ENCODE measurements around the gene C2orf92.

C2orf92 gene

DNA sequence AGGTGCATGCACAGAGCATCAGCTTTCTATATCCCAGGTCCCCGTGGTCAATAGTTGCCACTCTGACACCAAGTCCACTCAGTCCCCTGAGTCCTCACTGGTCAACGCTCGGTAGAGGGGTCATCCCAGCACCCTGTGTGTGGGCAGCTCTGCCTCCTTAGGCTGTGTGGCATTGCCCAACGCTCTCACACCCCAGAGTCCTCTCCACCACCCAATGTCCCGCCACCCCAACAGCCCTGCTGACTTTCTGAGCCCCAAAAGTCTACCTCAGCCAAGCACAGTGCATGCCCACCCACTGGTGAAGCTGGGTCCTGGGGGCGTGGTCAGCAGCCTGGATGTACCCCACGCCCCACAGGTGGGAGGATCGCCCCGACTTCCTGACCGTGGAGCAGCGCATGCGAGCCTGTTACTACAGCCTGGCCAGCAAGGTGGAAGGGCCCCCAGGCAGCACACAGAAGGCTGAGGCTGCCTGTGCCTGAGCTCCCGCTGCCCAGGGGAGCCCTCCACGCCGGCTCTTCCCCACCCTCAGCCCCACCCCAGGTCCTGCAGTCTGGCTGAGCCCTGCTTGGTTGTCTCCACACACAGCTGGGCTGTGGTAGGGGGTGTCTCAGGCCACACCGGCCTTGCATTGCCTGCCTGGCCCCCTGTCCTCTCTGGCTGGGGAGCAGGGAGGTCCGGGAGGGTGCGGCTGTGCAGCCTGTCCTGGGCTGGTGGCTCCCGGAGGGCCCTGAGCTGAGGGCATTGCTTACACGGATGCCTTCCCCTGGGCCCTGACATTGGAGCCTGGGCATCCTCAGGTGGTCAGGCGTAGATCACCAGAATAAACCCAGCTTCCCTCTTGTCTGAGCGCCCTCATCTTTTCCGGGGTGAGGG, 69.7 kb downstream of the C2orf92 start:
- TF ChIP-seq, protein P1, sequence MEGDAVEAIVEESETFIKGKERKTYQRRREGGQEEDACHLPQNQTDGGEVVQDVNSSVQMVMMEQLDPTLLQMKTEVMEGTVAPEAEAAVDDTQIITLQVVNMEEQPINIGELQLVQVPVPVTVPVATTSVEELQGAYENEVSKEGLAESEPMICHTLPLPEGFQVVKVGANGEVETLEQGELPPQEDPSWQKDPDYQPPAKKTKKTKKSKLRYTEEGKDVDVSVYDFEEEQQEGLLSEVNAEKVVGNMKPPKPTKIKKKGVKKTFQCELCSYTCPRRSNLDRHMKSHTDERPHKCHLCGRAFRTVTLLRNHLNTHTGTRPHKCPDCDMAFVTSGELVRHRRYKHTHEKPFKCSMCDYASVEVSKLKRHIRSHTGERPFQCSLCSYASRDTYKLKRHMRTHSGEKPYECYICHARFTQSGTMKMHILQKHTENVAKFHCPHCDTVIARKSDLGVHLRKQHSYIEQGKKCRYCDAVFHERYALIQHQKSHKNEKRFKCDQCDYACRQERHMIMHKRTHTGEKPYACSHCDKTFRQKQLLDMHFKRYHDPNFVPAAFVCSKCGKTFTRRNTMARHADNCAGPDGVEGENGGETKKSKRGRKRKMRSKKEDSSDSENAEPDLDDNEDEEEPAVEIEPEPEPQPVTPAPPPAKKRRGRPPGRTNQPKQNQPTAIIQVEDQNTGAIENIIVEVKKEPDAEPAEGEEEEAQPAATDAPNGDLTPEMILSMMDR (IDR thresholded peaks at IDR 0.05; ENCODE audit: poor library complexity, severe bottlenecking): no peak

DNA sequence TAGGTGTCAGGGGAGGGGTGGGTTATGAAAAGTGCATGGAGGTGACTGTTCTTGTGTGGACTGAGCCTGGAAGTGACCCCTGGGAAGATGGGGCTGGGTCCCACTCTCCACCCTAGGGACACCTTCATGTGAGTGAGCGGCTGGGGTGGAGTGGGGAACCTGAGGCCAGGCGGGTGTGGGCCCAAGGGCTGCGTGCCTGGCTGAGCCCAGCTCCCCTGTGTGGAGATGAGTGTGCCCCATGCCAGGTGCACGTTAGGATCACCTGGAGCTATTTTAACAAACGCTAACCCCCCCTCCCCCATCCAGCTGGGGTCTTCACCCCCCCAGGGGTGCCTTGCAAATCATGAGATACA, 70.4 kb downstream of the C2orf92 start:
- DNase-seq (ENCODE audit: low spot score) (peak; percentile 42), ATAC-seq (ENCODE audit: low read depth) (no peak)
- Histone ChIP-seq H3K27ac (ENCODE audit: poor library complexity, severe bottlenecking) (no peak overlapping the region), H3K4me1 (ENCODE audit: insufficient read depth, poor library complexity, severe bottlenecking) (peaks cover 17% of the 10 kb centered on the region), H3K27me3 (ENCODE audit: insufficient read depth, poor library complexity, severe bottlenecking) (no peaks in the 10 kb centered on the region), H3K4me3 (ENCODE audit: severe bottlenecking) (no peak overlapping the region), H3K9me3 (ENCODE audit: severe bottlenecking) (no peaks in the 10 kb centered on the region), H3K36me3 (ENCODE audit: low read depth) (no peaks in the 10 kb centered on the region)
- TF ChIP-seq, protein P1 (IDR thresholded peaks at IDR 0.05; ENCODE audit: poor library complexity, severe bottlenecking): no peak

More for the DNA sequence above, 69.7 kb downstream of the C2orf92 start:
- ATAC-seq (ENCODE audit: low read depth) (no peak), DNase-seq (ENCODE audit: low spot score) (peak; percentile 50)
- H3K27ac ChIP-seq (ENCODE audit: poor library complexity, severe bottlenecking): no peak overlapping the region
- peaks cover 17% of the 10 kb centered on the region for H3K4me1 ChIP-seq (ENCODE audit: insufficient read depth, poor library complexity, severe bottlenecking)
- H3K36me3 ChIP-seq (ENCODE audit: low read depth): no peaks in the 10 kb centered on the region
- H3K4me3 ChIP-seq (ENCODE audit: severe bottlenecking): no peak overlapping the region
- no peaks in the 10 kb centered on the region for H3K9me3 ChIP-seq (ENCODE audit: severe bottlenecking)
- no peaks in the 10 kb centered on the region for H3K27me3 ChIP-seq (ENCODE audit: insufficient read depth, poor library complexity, severe bottlenecking)

DNA sequence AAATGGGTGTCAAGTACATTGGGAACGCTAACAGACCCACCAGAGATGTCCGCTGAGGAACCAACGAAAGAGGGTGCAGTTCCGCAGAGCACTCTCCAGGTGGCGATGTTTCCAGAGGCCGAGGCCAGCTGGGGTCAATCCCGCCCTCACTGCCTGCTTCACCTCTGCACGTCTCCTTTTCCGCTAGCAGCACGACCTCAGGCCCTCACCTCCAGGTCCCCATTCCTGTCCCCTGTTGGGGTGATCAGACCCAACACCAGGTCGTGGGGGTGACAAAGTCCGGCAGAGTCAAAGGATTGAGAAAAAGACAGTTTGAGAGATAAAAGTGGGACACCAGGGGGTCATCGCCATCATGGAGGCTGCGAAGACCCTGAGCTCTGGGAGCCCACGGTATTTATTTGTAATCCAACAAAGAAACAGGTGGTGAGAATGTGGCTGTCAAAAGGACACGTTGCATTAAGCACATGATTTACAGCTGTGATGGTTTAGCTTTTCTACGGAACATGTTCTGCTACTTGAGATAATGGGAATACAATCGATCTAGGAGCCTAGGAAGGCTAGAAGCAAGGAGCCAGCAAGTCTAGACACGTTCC, 71.2 kb downstream of the C2orf92 start:
- peak; percentile 22 for DNase-seq (ENCODE audit: low spot score)
- Histone ChIP-seq H3K4me1 (ENCODE audit: insufficient read depth, poor library complexity, severe bottlenecking) (peaks cover 17% of the 10 kb centered on the region), H3K36me3 (ENCODE audit: low read depth) (no peaks in the 10 kb centered on the region), H3K27ac (ENCODE audit: poor library complexity, severe bottlenecking) (no peak overlapping the region), H3K4me3 (ENCODE audit: severe bottlenecking) (no peak overlapping the region), H3K27me3 (ENCODE audit: insufficient read depth, poor library complexity, severe bottlenecking) (no peaks in the 10 kb centered on the region), H3K9me3 (ENCODE audit: severe bottlenecking) (no peaks in the 10 kb centered on the region)
- no peak for ATAC-seq (ENCODE audit: low read depth)
- TF ChIP-seq, protein P1 (IDR thresholded peaks at IDR 0.05; ENCODE audit: poor library complexity, severe bottlenecking): peak; percentile 67

DNA sequence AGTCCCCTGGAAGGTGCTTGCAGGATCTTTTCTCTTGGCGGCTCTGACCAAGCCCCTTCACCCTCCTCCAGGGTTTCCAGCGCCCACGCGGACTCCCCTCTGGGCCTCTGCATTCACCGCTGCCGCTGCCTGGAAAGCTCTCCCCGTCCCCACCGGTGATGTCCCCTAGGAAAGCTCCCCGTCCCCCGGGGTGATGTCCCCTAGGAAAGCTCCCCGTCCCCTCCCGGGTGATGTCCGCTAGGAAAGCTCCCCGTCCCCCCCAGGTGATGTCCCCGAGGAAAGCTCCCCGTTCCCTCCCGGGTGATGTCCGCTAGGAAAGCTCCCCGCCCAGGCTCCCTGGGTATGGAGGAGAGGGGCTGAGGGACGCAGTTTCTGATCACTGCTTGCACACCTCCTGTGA, 71.7 kb downstream of the C2orf92 start:
- Histone ChIP-seq H3K4me3 (ENCODE audit: severe bottlenecking) (no peak overlapping the region), H3K4me1 (ENCODE audit: insufficient read depth, poor library complexity, severe bottlenecking) (peaks cover 17% of the 10 kb centered on the region), H3K27ac (ENCODE audit: poor library complexity, severe bottlenecking) (no peak overlapping the region), H3K36me3 (ENCODE audit: low read depth) (no peaks in the 10 kb centered on the region), H3K27me3 (ENCODE audit: insufficient read depth, poor library complexity, severe bottlenecking) (no peaks in the 10 kb centered on the region), H3K9me3 (ENCODE audit: severe bottlenecking) (no peaks in the 10 kb centered on the region)
- TF ChIP-seq, protein P1 (IDR thresholded peaks at IDR 0.05; ENCODE audit: poor library complexity, severe bottlenecking): no peak
- peak; percentile 36 for DNase-seq (ENCODE audit: low spot score)
- ATAC-seq (ENCODE audit: low read depth): no peak

DNA sequence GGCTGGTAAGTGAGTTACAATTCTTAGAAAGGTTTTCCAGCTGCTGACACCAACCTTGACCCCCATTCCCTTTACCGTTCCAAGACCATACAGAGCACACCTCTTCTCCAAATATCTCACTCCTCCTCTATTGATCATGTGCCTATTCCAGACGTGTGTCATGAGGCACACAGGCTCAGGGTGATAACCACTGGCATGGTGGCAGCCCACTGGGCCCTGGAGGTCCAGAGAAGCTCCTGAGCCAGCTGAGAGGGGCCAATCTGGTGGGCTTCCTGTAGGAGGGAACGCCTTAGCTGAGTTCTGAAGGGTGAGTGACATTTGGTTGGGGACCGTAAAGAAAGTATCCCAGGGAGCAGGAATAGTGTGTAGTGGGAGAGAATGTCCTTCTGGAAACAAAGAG, 72.2 kb downstream of the C2orf92 start:
- Histone ChIP-seq H3K9me3 (ENCODE audit: severe bottlenecking) (no peaks in the 10 kb centered on the region), H3K4me1 (ENCODE audit: insufficient read depth, poor library complexity, severe bottlenecking) (peaks cover 17% of the 10 kb centered on the region), H3K27me3 (ENCODE audit: insufficient read depth, poor library complexity, severe bottlenecking) (no peaks in the 10 kb centered on the region), H3K36me3 (ENCODE audit: low read depth) (no peaks in the 10 kb centered on the region), H3K27ac (ENCODE audit: poor library complexity, severe bottlenecking) (no peak overlapping the region), H3K4me3 (ENCODE audit: severe bottlenecking) (no peak overlapping the region)
- ATAC-seq (ENCODE audit: low read depth) (no peak), DNase-seq (ENCODE audit: low spot score) (peak; percentile 30)
- TF ChIP-seq, protein P1 (IDR thresholded peaks at IDR 0.05; ENCODE audit: poor library complexity, severe bottlenecking): no peak
